DOHH2 (cell line): ENCODE data around the gene STARD3NL.
"Not testable (repeated sequence)": the region's sequence is repeated elsewhere in the genome, so short reads cannot be mapped to it uniquely, and the experiment has no call there.

Experiments used
- EZH2phosphoT487 ChIP-seq: fragments of 200-600 bp; sonication (generic); IDR thresholded peaks from 2 replicates; pipeline ENCODE4 v1.6.1; 2017; ENCODE audit warnings: borderline replicate concordance, mild to moderate bottlenecking, antibody characterized with exemption, low read length, moderate library complexity, mixed read lengths
- TF ChIP-seq, protein P1 (sequence below): fragments of 200-600 bp; sonication (generic); IDR thresholded peaks from one replicate; pipeline ENCODE4 v1.5.1; 2014; ENCODE audit warnings: antibody characterized with exemption, mild to moderate bottlenecking, low read depth, low read length; ENCODE audit not compliant: poor library complexity, severe bottlenecking

DNA sequence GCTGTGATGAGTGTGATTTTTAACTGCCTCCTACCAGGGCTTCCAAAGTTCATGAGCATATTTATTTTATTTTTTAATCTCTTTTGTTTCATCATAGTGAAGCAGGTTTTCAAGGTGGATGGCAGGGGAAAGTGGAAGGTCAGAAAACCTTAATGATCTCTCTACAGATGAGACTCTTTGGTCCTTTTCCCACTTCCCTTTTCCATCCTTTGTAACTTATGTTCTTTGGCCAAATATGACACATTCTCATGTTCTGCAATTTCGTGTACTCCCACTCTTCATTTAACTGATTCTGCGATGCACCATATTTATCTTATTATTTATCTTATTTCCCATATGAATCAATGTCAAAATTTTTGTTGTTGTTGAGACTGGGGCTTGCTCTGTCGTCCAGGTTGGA lies 87.9 kb downstream of the STARD3NL start:
- TF ChIP-seq, protein P1, sequence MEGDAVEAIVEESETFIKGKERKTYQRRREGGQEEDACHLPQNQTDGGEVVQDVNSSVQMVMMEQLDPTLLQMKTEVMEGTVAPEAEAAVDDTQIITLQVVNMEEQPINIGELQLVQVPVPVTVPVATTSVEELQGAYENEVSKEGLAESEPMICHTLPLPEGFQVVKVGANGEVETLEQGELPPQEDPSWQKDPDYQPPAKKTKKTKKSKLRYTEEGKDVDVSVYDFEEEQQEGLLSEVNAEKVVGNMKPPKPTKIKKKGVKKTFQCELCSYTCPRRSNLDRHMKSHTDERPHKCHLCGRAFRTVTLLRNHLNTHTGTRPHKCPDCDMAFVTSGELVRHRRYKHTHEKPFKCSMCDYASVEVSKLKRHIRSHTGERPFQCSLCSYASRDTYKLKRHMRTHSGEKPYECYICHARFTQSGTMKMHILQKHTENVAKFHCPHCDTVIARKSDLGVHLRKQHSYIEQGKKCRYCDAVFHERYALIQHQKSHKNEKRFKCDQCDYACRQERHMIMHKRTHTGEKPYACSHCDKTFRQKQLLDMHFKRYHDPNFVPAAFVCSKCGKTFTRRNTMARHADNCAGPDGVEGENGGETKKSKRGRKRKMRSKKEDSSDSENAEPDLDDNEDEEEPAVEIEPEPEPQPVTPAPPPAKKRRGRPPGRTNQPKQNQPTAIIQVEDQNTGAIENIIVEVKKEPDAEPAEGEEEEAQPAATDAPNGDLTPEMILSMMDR, result not testable (repeated sequence)
- TF ChIP-seq EZH2phosphoT487, result not testable (repeated sequence)
